Measurements from ENCODE around the gene KDM6B. TPM values are rescaled to one million over a fixed set of nuclear protein-coding genes. Genes with fewer than 3 reads are reported as not detected.

The KDM6B gene
- total RNA-seq, 2 donors from 2014 or later = 207 to 231 TPM

GRCh38 chr17:7867881-7868329 lies 33.9 kb downstream of the KDM6B start:
- DNase-seq (no peak), ATAC-seq (peak; percentile 91)
- Mint-ChIP-seq H3K36me3 (ENCODE audit: low read depth) (no peaks in the 10 kb centered on the region), H3K27ac (peak overlapping the region; percentile 95), H3K4me3 (peak overlapping the region; percentile 89), H3K4me1 (peaks cover 24% of the 10 kb centered on the region), H3K27me3 (no peaks in the 10 kb centered on the region)
- no peaks in the 10 kb centered on the region for H3K9me3 ChIP-seq (ENCODE audit: control insufficient read depth, low read length, poor library complexity, severe bottlenecking)

- DNase-seq (no peak), ATAC-seq (no peak)
- no peak overlapping the region for H3K4me3 Mint-ChIP-seq
- no peak overlapping the region for H3K27ac Mint-ChIP-seq
- H3K4me1 Mint-ChIP-seq = peaks cover 35% of the 10 kb centered on the region
- H3K36me3 Mint-ChIP-seq (ENCODE audit: low read depth) = peaks cover 11% of the 10 kb centered on the region
- no peaks in the 10 kb centered on the region for H3K27me3 Mint-ChIP-seq
- H3K9me3 ChIP-seq (ENCODE audit: control insufficient read depth, low read length, poor library complexity, severe bottlenecking) = no peaks in the 10 kb centered on the region
Observed at GRCh38 chr17:7873051-7873450, 39.0 kb downstream of the KDM6B start.

- H3K27ac Mint-ChIP-seq = peak overlapping the region; percentile 79
- no peak overlapping the region for H3K4me3 Mint-ChIP-seq
- peaks cover 27% of the 10 kb centered on the region for H3K4me1 Mint-ChIP-seq
- H3K9me3 ChIP-seq (ENCODE audit: control insufficient read depth, low read length, poor library complexity, severe bottlenecking) = no peaks in the 10 kb centered on the region
- DNase-seq (no peak), ATAC-seq (no peak)
- H3K36me3 Mint-ChIP-seq (ENCODE audit: low read depth) = peaks cover 11% of the 10 kb centered on the region
- H3K27me3 Mint-ChIP-seq = no peaks in the 10 kb centered on the region
Observed at GRCh38 chr17:7875804-7876370, 41.9 kb downstream of the KDM6B start.

GRCh38 chr17:7878234-7878633 lies 44.2 kb downstream of the KDM6B start:
- Mint-ChIP-seq H3K27ac (no peak overlapping the region), H3K4me3 (no peak overlapping the region), H3K36me3 (ENCODE audit: low read depth) (peaks cover 11% of the 10 kb centered on the region), H3K4me1 (peaks cover 23% of the 10 kb centered on the region), H3K27me3 (no peaks in the 10 kb centered on the region)
- DNase-seq (no peak), ATAC-seq (no peak)
- no peaks in the 10 kb centered on the region for H3K9me3 ChIP-seq (ENCODE audit: control insufficient read depth, low read length, poor library complexity, severe bottlenecking)

- no peaks in the 10 kb centered on the region for H3K9me3 ChIP-seq (ENCODE audit: control insufficient read depth, low read length, poor library complexity, severe bottlenecking)
- no peaks in the 10 kb centered on the region for H3K27me3 Mint-ChIP-seq
- peaks cover 5% of the 10 kb centered on the region for H3K36me3 Mint-ChIP-seq (ENCODE audit: low read depth)
- DNase-seq = no peak
- peaks cover 11% of the 10 kb centered on the region for H3K4me1 Mint-ChIP-seq
- ATAC-seq = no peak
- H3K4me3 Mint-ChIP-seq = no peak overlapping the region
- no peak overlapping the region for H3K27ac Mint-ChIP-seq
Observed at GRCh38 chr17:7880076-7880868, 46.3 kb downstream of the KDM6B start.

- Mint-ChIP-seq H3K4me3 (no peak overlapping the region), H3K36me3 (ENCODE audit: low read depth) (peaks cover 4% of the 10 kb centered on the region), H3K4me1 (peaks cover 9% of the 10 kb centered on the region), H3K27me3 (no peaks in the 10 kb centered on the region), H3K27ac (no peak overlapping the region)
- DNase-seq = no peak
- no peaks in the 10 kb centered on the region for H3K9me3 ChIP-seq (ENCODE audit: control insufficient read depth, low read length, poor library complexity, severe bottlenecking)
- no peak for ATAC-seq
Observed at GRCh38 chr17:7881276-7882054, 47.4 kb downstream of the KDM6B start.

GRCh38 chr17:7882068-7882467 lies 48.1 kb downstream of the KDM6B start:
- ATAC-seq (no peak), DNase-seq (no peak)
- Mint-ChIP-seq H3K4me1 (peaks cover 10% of the 10 kb centered on the region), H3K36me3 (ENCODE audit: low read depth) (peaks cover 3% of the 10 kb centered on the region), H3K27me3 (no peaks in the 10 kb centered on the region), H3K4me3 (no peak overlapping the region), H3K27ac (no peak overlapping the region)
- no peaks in the 10 kb centered on the region for H3K9me3 ChIP-seq (ENCODE audit: control insufficient read depth, low read length, poor library complexity, severe bottlenecking)

- Mint-ChIP-seq H3K27me3 (no peaks in the 10 kb centered on the region), H3K36me3 (ENCODE audit: low read depth) (peaks cover 3% of the 10 kb centered on the region), H3K27ac (no peak overlapping the region), H3K4me1 (peaks cover 9% of the 10 kb centered on the region), H3K4me3 (no peak overlapping the region)
- ATAC-seq (no peak), DNase-seq (no peak)
- H3K9me3 ChIP-seq (ENCODE audit: control insufficient read depth, low read length, poor library complexity, severe bottlenecking) = no peaks in the 10 kb centered on the region
Observed at GRCh38 chr17:7882629-7883028, 48.6 kb downstream of the KDM6B start.

Other genes starting within 250 kb of the KDM6B start
- not detected for gene SOX15, start 244.1 kb upstream of the KDM6B start, total RNA-seq
- gene FXR2, start 219.3 kb upstream of the KDM6B start, total RNA-seq = 10 to 100 TPM; 22.3 to 23.4 TPM
- 10 to 100 TPM; 39.1 to 42.9 TPM for gene SAT2, start 206.4 kb upstream of the KDM6B start, total RNA-seq
- gene SHBG, start 204.1 kb upstream of the KDM6B start, total RNA-seq = under 1 TPM in 1 of 2 donors, not detected in 1; 0.40 TPM
- gene ATP1B2, start 183.3 kb upstream of the KDM6B start, total RNA-seq = under 1 TPM in 1 of 2 donors, not detected in 1; 0.15 TPM
- gene TP53, start 146.7 kb upstream of the KDM6B start, total RNA-seq = 10 to 100 TPM; 61.2 to 66.2 TPM
- 1 to 10 TPM; 6.6 TPM for gene WRAP53, start 145.7 kb upstream of the KDM6B start, total RNA-seq
- not detected for gene EFNB3, start 129.0 kb upstream of the KDM6B start, total RNA-seq
- gene DNAH2, start 116.5 kb upstream of the KDM6B start, total RNA-seq = under 1 TPM in 1 of 2 donors, not detected in 1; 0.31 TPM
- gene TMEM88, start 20.8 kb downstream of the KDM6B start, total RNA-seq = 10 to 100 TPM; 31.0 to 31.3 TPM
- 10 to 100 TPM; 26.8 to 30.3 TPM for gene NAA38, start 23.3 kb downstream of the KDM6B start, total RNA-seq
- 10 to 100 TPM in 1 of 2 donors, 1 to 10 TPM in 1; 9.3 to 14.9 TPM for gene CYB5D1, start 23.8 kb downstream of the KDM6B start, total RNA-seq
- gene CHD3, start 54.6 kb downstream of the KDM6B start, total RNA-seq = 100 to 1,000 TPM; 219 TPM
- gene RNF227, start 82.1 kb downstream of the KDM6B start, total RNA-seq = 1 to 10 TPM; 1.4 to 2.3 TPM
- 1 to 10 TPM; 5.9 to 8.4 TPM for gene KCNAB3, start 95.6 kb downstream of the KDM6B start, total RNA-seq
- 100 to 1,000 TPM; 102 to 118 TPM for gene TRAPPC1, start 97.7 kb downstream of the KDM6B start, total RNA-seq
- gene CNTROB, start 98.0 kb downstream of the KDM6B start, total RNA-seq = 10 to 100 TPM; 24.3 to 27.9 TPM
- gene GUCY2D, start 168.4 kb downstream of the KDM6B start, total RNA-seq = under 1 TPM in 1 of 2 donors, not detected in 1; 0.08 TPM
- gene ALOX15B, start 204.8 kb downstream of the KDM6B start, total RNA-seq = not detected